Measurements from ENCODE around the gene RBMS1.
A peak's percentile ranks its signal among the peaks of the same experiment; 100 is the strongest.

Gene RBMS1

GRCh38 chr2:160337728-160338127 lies 155.9 kb downstream of the RBMS1 start:
- no peaks in the 10 kb centered on the region for H3K36me3 ChIP-seq (ENCODE audit: control insufficient read depth in 1 of 2, insufficient read depth in 2 of 2, low read length in 2 of 2)
- no peak overlapping the region for H3K27ac ChIP-seq (ENCODE audit: low read length)
- no peaks in the 10 kb centered on the region for H3K9me3 ChIP-seq (ENCODE audit: control insufficient read depth in 1 of 2, low read length in 2 of 2)
- no peak overlapping the region for H3K4me3 ChIP-seq (ENCODE audit: low read depth in 1 of 2, low read length in 2 of 2)
- H3K27me3 ChIP-seq (ENCODE audit: low read depth, low read length), result no peaks in the 10 kb centered on the region
- peaks cover 5 to 47% of the 10 kb centered on the region in 2 donors for H3K4me1 ChIP-seq (ENCODE audit: control insufficient read depth in 1 of 2, insufficient read depth in 2 of 2, low read length in 2 of 2)

DNA sequence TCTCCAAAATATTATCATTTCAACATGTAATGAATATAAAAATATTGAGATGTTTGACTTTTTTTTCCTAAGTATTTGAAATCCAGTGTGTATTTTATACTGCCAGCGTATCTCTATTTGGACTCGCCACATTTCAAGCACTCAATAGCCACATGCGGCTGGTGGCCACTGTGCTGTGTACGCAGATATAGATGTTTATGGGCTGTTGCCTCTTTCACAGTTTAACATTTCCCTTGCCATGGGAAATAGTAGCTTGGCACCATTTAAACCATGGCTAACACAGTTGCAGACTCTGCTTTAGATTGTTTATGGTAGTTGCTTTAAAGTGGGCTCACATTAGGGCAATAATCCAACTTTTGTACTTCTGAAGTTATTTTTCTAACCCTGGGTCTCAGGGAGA lies 157.0 kb downstream of the RBMS1 start:
- H3K27me3 ChIP-seq (ENCODE audit: low read depth, low read length), result no peaks in the 10 kb centered on the region
- no peaks in the 10 kb centered on the region for H3K36me3 ChIP-seq (ENCODE audit: control insufficient read depth in 1 of 2, insufficient read depth in 2 of 2, low read length in 2 of 2)
- H3K27ac ChIP-seq (ENCODE audit: low read length), result no peak overlapping the region
- H3K9me3 ChIP-seq (ENCODE audit: control insufficient read depth in 1 of 2, low read length in 2 of 2), result no peaks in the 10 kb centered on the region
- peaks cover 5 to 47% of the 10 kb centered on the region in 2 donors for H3K4me1 ChIP-seq (ENCODE audit: control insufficient read depth in 1 of 2, insufficient read depth in 2 of 2, low read length in 2 of 2)
- no peak overlapping the region for H3K4me3 ChIP-seq (ENCODE audit: low read depth in 1 of 2, low read length in 2 of 2)

DNA sequence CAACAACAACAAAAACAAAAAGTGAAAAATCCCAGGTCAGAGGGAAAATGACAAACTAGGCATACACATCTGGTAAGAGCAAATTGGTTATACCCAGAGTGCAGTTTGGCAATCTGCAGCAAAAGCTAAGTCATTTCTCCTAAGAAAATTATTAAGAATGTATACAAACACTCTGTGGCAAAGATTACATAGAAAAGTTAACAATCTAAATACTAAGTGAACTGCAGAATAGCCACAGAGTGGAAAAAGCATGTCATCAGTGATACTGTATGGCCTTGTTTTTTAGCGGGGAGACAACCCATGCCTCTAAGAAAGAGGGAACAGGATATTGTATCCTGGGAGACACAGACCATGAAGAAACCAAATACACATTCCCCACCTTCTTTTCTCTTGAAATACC lies 157.5 kb downstream of the RBMS1 start:
- Histone ChIP-seq H3K4me3 (ENCODE audit: low read depth in 1 of 2, low read length in 2 of 2) (no peak overlapping the region), H3K36me3 (ENCODE audit: control insufficient read depth in 1 of 2, insufficient read depth in 2 of 2, low read length in 2 of 2) (no peaks in the 10 kb centered on the region), H3K4me1 (ENCODE audit: control insufficient read depth in 1 of 2, insufficient read depth in 2 of 2, low read length in 2 of 2) (peaks cover 5 to 52% of the 10 kb centered on the region in 2 donors), H3K27me3 (ENCODE audit: low read depth, low read length) (no peaks in the 10 kb centered on the region), H3K27ac (ENCODE audit: low read length) (no peak overlapping the region), H3K9me3 (ENCODE audit: control insufficient read depth in 1 of 2, low read length in 2 of 2) (no peaks in the 10 kb centered on the region)

DNA sequence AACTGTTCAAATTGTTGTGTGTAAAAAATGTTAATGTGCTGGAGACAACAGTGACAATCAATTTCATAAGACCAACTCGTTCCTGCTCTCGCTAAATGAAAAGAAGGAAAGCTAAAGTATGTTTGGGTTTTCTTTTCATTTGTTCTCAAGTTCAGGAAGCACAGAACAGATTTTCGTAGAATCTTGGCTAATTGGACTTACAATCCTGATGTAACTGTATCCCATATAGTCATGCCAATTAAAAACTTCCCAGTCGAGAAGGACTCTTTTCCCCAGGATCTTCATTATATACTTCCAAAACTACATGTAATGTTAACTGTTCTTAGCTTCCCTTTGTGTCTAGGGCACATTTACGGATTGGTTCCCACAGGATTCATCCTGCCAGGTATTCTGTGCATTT lies 158.2 kb downstream of the RBMS1 start:
- Histone ChIP-seq H3K27ac (ENCODE audit: low read length) (no peak overlapping the region), H3K4me1 (ENCODE audit: control insufficient read depth in 1 of 2, insufficient read depth in 2 of 2, low read length in 2 of 2) (peaks cover 5 to 56% of the 10 kb centered on the region in 2 donors), H3K27me3 (ENCODE audit: low read depth, low read length) (no peaks in the 10 kb centered on the region), H3K4me3 (ENCODE audit: low read depth in 1 of 2, low read length in 2 of 2) (no peak overlapping the region), H3K36me3 (ENCODE audit: control insufficient read depth in 1 of 2, insufficient read depth in 2 of 2, low read length in 2 of 2) (no peaks in the 10 kb centered on the region), H3K9me3 (ENCODE audit: control insufficient read depth in 1 of 2, low read length in 2 of 2) (no peaks in the 10 kb centered on the region)

- Histone ChIP-seq H3K27me3 (ENCODE audit: low read depth, low read length) (no peaks in the 10 kb centered on the region), H3K36me3 (ENCODE audit: control insufficient read depth in 1 of 2, insufficient read depth in 2 of 2, low read length in 2 of 2) (no peaks in the 10 kb centered on the region), H3K27ac (ENCODE audit: low read length) (peak overlapping the region; percentile 13), H3K4me1 (ENCODE audit: control insufficient read depth in 1 of 2, insufficient read depth in 2 of 2, low read length in 2 of 2) (peaks cover 6 to 63% of the 10 kb centered on the region in 2 donors), H3K9me3 (ENCODE audit: control insufficient read depth in 1 of 2, low read length in 2 of 2) (no peaks in the 10 kb centered on the region), H3K4me3 (ENCODE audit: low read depth in 1 of 2, low read length in 2 of 2) (no peak overlapping the region)
Measured at GRCh38 chr2:160334028-160334741, 159.4 kb downstream of the RBMS1 start.

GRCh38 chr2:160333324-160334027 lies 160.1 kb downstream of the RBMS1 start:
- Histone ChIP-seq H3K4me1 (ENCODE audit: control insufficient read depth in 1 of 2, insufficient read depth in 2 of 2, low read length in 2 of 2) (peaks cover 10 to 70% of the 10 kb centered on the region in 2 donors), H3K4me3 (ENCODE audit: low read depth in 1 of 2, low read length in 2 of 2) (no peak overlapping the region), H3K9me3 (ENCODE audit: control insufficient read depth in 1 of 2, low read length in 2 of 2) (no peaks in the 10 kb centered on the region), H3K27me3 (ENCODE audit: low read depth, low read length) (no peaks in the 10 kb centered on the region), H3K27ac (ENCODE audit: low read length) (peak overlapping the region; percentile 13), H3K36me3 (ENCODE audit: control insufficient read depth in 1 of 2, insufficient read depth in 2 of 2, low read length in 2 of 2) (no peaks in the 10 kb centered on the region)

DNA sequence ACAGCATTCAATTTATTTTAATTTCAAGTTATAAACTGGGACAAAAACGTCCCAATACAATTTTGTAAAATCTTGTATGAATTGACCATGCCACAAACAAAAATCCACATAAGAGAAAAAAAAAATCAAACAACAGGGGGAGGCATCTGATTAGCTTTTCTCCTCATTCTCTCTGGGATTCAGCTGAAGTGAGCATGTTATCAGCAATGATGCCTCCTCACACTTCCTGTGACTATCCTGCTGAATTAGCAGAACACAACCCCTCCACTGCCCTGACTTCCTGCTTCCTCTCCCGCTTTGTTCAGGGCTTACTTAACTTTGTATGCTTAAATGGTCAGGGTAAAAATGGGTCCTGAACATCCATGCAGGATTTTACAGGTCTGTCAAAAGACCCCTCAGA lies 161.3 kb downstream of the RBMS1 start:
- no peaks in the 10 kb centered on the region for H3K36me3 ChIP-seq (ENCODE audit: control insufficient read depth in 1 of 2, insufficient read depth in 2 of 2, low read length in 2 of 2)
- H3K27ac ChIP-seq (ENCODE audit: low read length), result no peak overlapping the region
- no peak overlapping the region for H3K4me3 ChIP-seq (ENCODE audit: low read depth in 1 of 2, low read length in 2 of 2)
- peaks cover 10 to 70% of the 10 kb centered on the region in 2 donors for H3K4me1 ChIP-seq (ENCODE audit: control insufficient read depth in 1 of 2, insufficient read depth in 2 of 2, low read length in 2 of 2)
- no peaks in the 10 kb centered on the region for H3K27me3 ChIP-seq (ENCODE audit: low read depth, low read length)
- H3K9me3 ChIP-seq (ENCODE audit: control insufficient read depth in 1 of 2, low read length in 2 of 2), result no peaks in the 10 kb centered on the region

- Histone ChIP-seq H3K4me3 (ENCODE audit: low read depth in 1 of 2, low read length in 2 of 2) (no peak overlapping the region), H3K4me1 (ENCODE audit: control insufficient read depth in 1 of 2, insufficient read depth in 2 of 2, low read length in 2 of 2) (peaks cover 12 to 63% of the 10 kb centered on the region in 2 donors), H3K27me3 (ENCODE audit: low read depth, low read length) (no peaks in the 10 kb centered on the region), H3K9me3 (ENCODE audit: control insufficient read depth in 1 of 2, low read length in 2 of 2) (no peaks in the 10 kb centered on the region), H3K27ac (ENCODE audit: low read length) (no peak overlapping the region), H3K36me3 (ENCODE audit: control insufficient read depth in 1 of 2, insufficient read depth in 2 of 2, low read length in 2 of 2) (no peaks in the 10 kb centered on the region)
Measured at GRCh38 chr2:160331258-160332025, 162.2 kb downstream of the RBMS1 start.

DNA sequence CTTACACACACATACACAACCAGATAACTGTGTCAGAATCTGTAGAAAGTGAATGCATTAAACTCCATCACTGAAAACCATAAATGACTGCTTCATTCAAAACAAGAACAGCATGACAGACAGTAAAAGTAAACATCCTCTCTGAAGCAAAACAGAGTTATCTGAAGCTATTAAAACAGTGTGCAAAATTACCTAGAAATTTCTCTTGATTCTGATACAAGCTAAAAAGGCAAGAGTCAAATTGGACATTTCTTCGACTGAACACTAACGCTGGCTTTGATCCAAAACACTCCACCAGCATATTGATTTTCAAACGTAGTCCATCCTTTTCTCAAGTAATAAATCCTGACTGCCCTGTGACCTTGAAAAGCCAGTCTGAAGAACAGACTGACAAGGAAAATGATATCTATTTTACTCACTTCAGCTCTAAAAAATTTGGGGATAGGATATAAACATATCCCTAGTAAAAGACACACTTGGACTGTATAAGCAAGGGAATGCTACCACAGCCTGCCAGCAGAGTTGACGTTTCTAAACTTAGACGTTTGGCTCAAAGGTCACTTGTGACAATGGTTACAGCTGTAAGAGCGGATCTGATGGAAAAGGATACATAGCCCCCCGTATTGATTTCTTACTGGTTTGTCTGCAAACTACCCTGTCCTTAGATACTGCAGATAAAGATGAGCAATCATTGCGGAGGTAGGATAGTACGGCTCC lies 164.6 kb downstream of the RBMS1 start:
- Histone ChIP-seq H3K9me3 (ENCODE audit: control insufficient read depth in 1 of 2, low read length in 2 of 2) (no peaks in the 10 kb centered on the region), H3K4me1 (ENCODE audit: control insufficient read depth in 1 of 2, insufficient read depth in 2 of 2, low read length in 2 of 2) (peaks cover 9 to 62% of the 10 kb centered on the region in 2 donors), H3K4me3 (ENCODE audit: low read depth in 1 of 2, low read length in 2 of 2) (no peak overlapping the region), H3K27ac (ENCODE audit: low read length) (no peak overlapping the region), H3K27me3 (ENCODE audit: low read depth, low read length) (no peaks in the 10 kb centered on the region), H3K36me3 (ENCODE audit: control insufficient read depth in 1 of 2, insufficient read depth in 2 of 2, low read length in 2 of 2) (no peaks in the 10 kb centered on the region)

GRCh38 chr2:160326786-160327185 lies 166.8 kb downstream of the RBMS1 start:
- Histone ChIP-seq H3K4me1 (ENCODE audit: control insufficient read depth in 1 of 2, insufficient read depth in 2 of 2, low read length in 2 of 2) (peaks cover 9 to 63% of the 10 kb centered on the region in 2 donors), H3K27ac (ENCODE audit: low read length) (no peak overlapping the region)

GRCh38 chr2:160325418-160325817 lies 168.2 kb downstream of the RBMS1 start:
- no peaks in the 10 kb centered on the region for H3K27me3 ChIP-seq (ENCODE audit: low read depth, low read length)
- H3K9me3 ChIP-seq (ENCODE audit: control insufficient read depth in 1 of 2, low read length in 2 of 2), result no peaks in the 10 kb centered on the region
- peaks cover 15 to 66% of the 10 kb centered on the region in 2 donors for H3K4me1 ChIP-seq (ENCODE audit: control insufficient read depth in 1 of 2, insufficient read depth in 2 of 2, low read length in 2 of 2)
- H3K27ac ChIP-seq (ENCODE audit: low read length), result peak overlapping the region; percentile 6
- no peak overlapping the region for H3K4me3 ChIP-seq (ENCODE audit: low read depth in 1 of 2, low read length in 2 of 2)
- no peaks in the 10 kb centered on the region for H3K36me3 ChIP-seq (ENCODE audit: control insufficient read depth in 1 of 2, insufficient read depth in 2 of 2, low read length in 2 of 2)

More at GRCh38 chr2:160326786-160327185, 166.8 kb downstream of the RBMS1 start:
- Histone ChIP-seq H3K36me3 (ENCODE audit: control insufficient read depth in 1 of 2, insufficient read depth in 2 of 2, low read length in 2 of 2) (no peaks in the 10 kb centered on the region), H3K4me3 (ENCODE audit: low read depth in 1 of 2, low read length in 2 of 2) (no peak overlapping the region), H3K27me3 (ENCODE audit: low read depth, low read length) (no peaks in the 10 kb centered on the region), H3K9me3 (ENCODE audit: control insufficient read depth in 1 of 2, low read length in 2 of 2) (no peaks in the 10 kb centered on the region)

Data from muscle layer of duodenum (tissue), 2 donors.